Ammon's horn (tissue), 1 donor: ENCODE results near the gene MYO18A.
A peak's percentile ranks its signal among the peaks of the same experiment; 100 is the strongest.
"Not testable (repeated sequence)": the region's sequence is repeated elsewhere in the genome, so short reads cannot be mapped to it uniquely, and the experiment has no call there.

Experiments used
- DNase-seq: peaks from one replicate; pipeline ENCODE4 v3.0.0-alpha.2; 2016; ENCODE audit warnings: low spot score

MYO18A gene

GRCh38 chr17:29102046-29102445, 78.2 kb downstream of the MYO18A start:
- no peak for DNase-seq

GRCh38 chr17:29100296-29100695, 79.9 kb downstream of the MYO18A start:
- no peak for DNase-seq

GRCh38 chr17:29099527-29099926, 80.7 kb downstream of the MYO18A start:
- DNase-seq = no peak

- no peak for DNase-seq
Observed at GRCh38 chr17:29096094-29096493, 84.1 kb downstream of the MYO18A start.

- DNase-seq = no peak
Observed at GRCh38 chr17:29095439-29095838, 84.8 kb downstream of the MYO18A start.

- DNase-seq = no peak
Observed at GRCh38 chr17:29094101-29094708, 86.0 kb downstream of the MYO18A start.

- DNase-seq = no peak
Observed at GRCh38 chr17:29093090-29093871, 86.9 kb downstream of the MYO18A start.

GRCh38 chr17:29091606-29092289, 88.5 kb downstream of the MYO18A start:
- no peak for DNase-seq

- peak; percentile 65 for DNase-seq
Observed at GRCh38 chr17:29090750-29091605, 89.2 kb downstream of the MYO18A start.

GRCh38 chr17:29090108-29090507, 90.1 kb downstream of the MYO18A start:
- DNase-seq = no peak

GRCh38 chr17:29089601-29090044, 90.6 kb downstream of the MYO18A start:
- peak; percentile 82 for DNase-seq

GRCh38 chr17:29088782-29089181, 91.4 kb downstream of the MYO18A start:
- not testable (repeated sequence) for DNase-seq

GRCh38 chr17:29086628-29087332, 93.4 kb downstream of the MYO18A start:
- no peak for DNase-seq

- DNase-seq = no peak
Observed at GRCh38 chr17:29085223-29085622, 95.0 kb downstream of the MYO18A start.

- no peak for DNase-seq
Observed at GRCh38 chr17:29084541-29085146, 95.6 kb downstream of the MYO18A start.

GRCh38 chr17:29080965-29081364, 99.2 kb downstream of the MYO18A start:
- no peak for DNase-seq

- DNase-seq = no peak
Observed at GRCh38 chr17:29080323-29080722, 99.9 kb downstream of the MYO18A start.

- no peak for DNase-seq
Observed at GRCh38 chr17:29079887-29080286, 100.3 kb downstream of the MYO18A start.

- DNase-seq = no peak
Observed at GRCh38 chr17:29079433-29079832, 100.8 kb downstream of the MYO18A start.

GRCh38 chr17:29078183-29079045, 101.8 kb downstream of the MYO18A start:
- DNase-seq = no peak
